GM19351 (cell line): ENCODE measurements around the gene PHC2.
"Not testable (repeated sequence)": the region's sequence is repeated elsewhere in the genome, so short reads cannot be mapped to it uniquely, and the experiment has no call there.

ENCODE experiments used
- ATAC-seq: cut with Tn5 transposase; IDR thresholded peaks from one replicate; pipeline ENCODE4 v1.9.1; 2021; ENCODE audit warnings: mild to moderate bottlenecking, moderate library complexity; ENCODE audit not compliant: unreplicated experiment

The PHC2 gene

GRCh38 chr1:33297911-33298622 is 132.8 kb downstream of the PHC2 start:
- no peak for ATAC-seq

- ATAC-seq, result no peak
Observed at GRCh38 chr1:33296824-33297223, 134.1 kb downstream of the PHC2 start.

- no peak for ATAC-seq
Observed at GRCh38 chr1:33296082-33296458, 134.8 kb downstream of the PHC2 start.

- peak; percentile 59 for ATAC-seq
Observed at GRCh38 chr1:33295450-33296081, 135.3 kb downstream of the PHC2 start.

- ATAC-seq, result no peak
Observed at GRCh38 chr1:33295023-33295422, 135.9 kb downstream of the PHC2 start.

- ATAC-seq, result no peak
Observed at GRCh38 chr1:33294071-33295010, 136.6 kb downstream of the PHC2 start.

- no peak for ATAC-seq
Observed at GRCh38 chr1:33292726-33293340, 138.1 kb downstream of the PHC2 start.

- not testable (repeated sequence) for ATAC-seq
Observed at GRCh38 chr1:33290615-33291014, 140.3 kb downstream of the PHC2 start.

- ATAC-seq, result no peak
Observed at GRCh38 chr1:33289858-33290154, 141.1 kb downstream of the PHC2 start.

- no peak for ATAC-seq
Observed at GRCh38 chr1:33288976-33289857, 141.7 kb downstream of the PHC2 start.

- ATAC-seq, result no peak
Observed at GRCh38 chr1:33287317-33287716, 143.6 kb downstream of the PHC2 start.

GRCh38 chr1:33286451-33287185 is 144.3 kb downstream of the PHC2 start:
- ATAC-seq, result no peak

GRCh38 chr1:33284049-33284448 is 146.8 kb downstream of the PHC2 start:
- no peak for ATAC-seq

GRCh38 chr1:33282791-33283190 is 148.1 kb downstream of the PHC2 start:
- ATAC-seq, result no peak

GRCh38 chr1:33281554-33282303 is 149.2 kb downstream of the PHC2 start:
- no peak for ATAC-seq

- no peak for ATAC-seq
Observed at GRCh38 chr1:33280091-33280661, 150.7 kb downstream of the PHC2 start.

- no peak for ATAC-seq
Observed at GRCh38 chr1:33277488-33278084, 153.3 kb downstream of the PHC2 start.

- no peak for ATAC-seq
Observed at GRCh38 chr1:33276573-33277298, 154.2 kb downstream of the PHC2 start.
